HepG2 (cell line): ENCODE results near the gene TUBA4B. TPM values are rescaled to one million over a fixed set of nuclear protein-coding genes. Genes with fewer than 3 reads are reported as not detected.

Experiments used
- AGO2 ChIP-seq: fragments of 200-400 bp; formaldehyde crosslinking; optimal IDR thresholded peaks from 2 replicates; pipeline ENCODE3; 2017; ENCODE audit warnings: mild to moderate bottlenecking, low read depth, low read length, moderate library complexity
- IKZF1 ChIP-seq: fragments of 450-650 bp; IDR thresholded peaks from 2 replicates; pipeline ENCODE4 v1.7.1; 2016
- PAXIP1 ChIP-seq: sonication (generic); formaldehyde crosslinking; conservative IDR thresholded peaks from 2 replicates; pipeline ENCODE4 v1.4.0; 2020; ENCODE audit warnings: mild to moderate bottlenecking, missing genetic modification reagents, moderate library complexity
- RAD51 ChIP-seq: fragments of 450-650 bp; IDR thresholded peaks from 2 replicates; pipeline ENCODE4 v1.6.1; 2016; ENCODE audit warnings: borderline replicate concordance
- ZFP37 ChIP-seq: sonication (generic); formaldehyde crosslinking; IDR thresholded peaks from 2 replicates; pipeline ENCODE4 v1.4.0; 2020; ENCODE audit warnings: missing genetic modification reagents, borderline replicate concordance
- ZNF136 ChIP-seq: sonication (generic); formaldehyde crosslinking; IDR thresholded peaks from 2 replicates; pipeline ENCODE4 v1.8.1; 2022; ENCODE audit warnings: low read depth, mild to moderate bottlenecking, moderate library complexity, missing genetic modification reagents
- ZNF646 ChIP-seq: sonication (generic); formaldehyde crosslinking; IDR thresholded peaks from 2 replicates; pipeline ENCODE4 v1.9.0; 2021; ENCODE audit warnings: mild to moderate bottlenecking, missing genetic modification reagents
- polyA plus RNA-seq, 8 experiments: library from polyadenylated mRNA; depleted of rRNA in 3 of 8; stranded (reverse) in 7 of 8; unstranded in 1 of 8; fragments of >200 nt; fragmentation: Illumina TruSeq in 4 of 8; extraction: Trizol in 4 of 8; gene quantifications; 2 replicates each; pipeline versions ENCODE4 v1.2.1 to v1.2.3, GENCODE V29; 2011 to 2016; ENCODE audit warnings: low read depth in 4 of 8, missing spikeins in 1 of 8, mixed read lengths in 1 of 8; ENCODE audit not compliant: insufficient read depth in 1 of 8
- total RNA-seq, 5 experiments: library from RNA; depleted of rRNA; stranded (reverse); fragments of >200 nt; fragmentation: Illumina TruSeq; extraction: Trizol; gene quantifications; 2 replicates each; pipeline ENCODE4 v1.2.3, GENCODE V29; 2016; ENCODE audit warnings: low read depth in 1 of 5
- TF ChIP-seq, protein P1 (sequence below): sonication (generic); formaldehyde crosslinking; IDR thresholded peaks from 2 replicates; pipeline ENCODE4 v1.4.0; 2020; ENCODE audit warnings: missing genetic modification reagents, borderline replicate concordance
- TF ChIP-seq, protein P2 (sequence below): sonication (generic); formaldehyde crosslinking; IDR thresholded peaks from 2 replicates; pipeline ENCODE4 v1.4.0; 2020; ENCODE audit warnings: mild to moderate bottlenecking, low read depth, missing genetic modification reagents

TUBA4B gene
- total and polyA plus RNA-seq, 2 of the 13 experiments (the other 11 are each of a cell fraction or from before 2014, with no cell fraction given) = 0.18 to 0.22 TPM

DNA sequence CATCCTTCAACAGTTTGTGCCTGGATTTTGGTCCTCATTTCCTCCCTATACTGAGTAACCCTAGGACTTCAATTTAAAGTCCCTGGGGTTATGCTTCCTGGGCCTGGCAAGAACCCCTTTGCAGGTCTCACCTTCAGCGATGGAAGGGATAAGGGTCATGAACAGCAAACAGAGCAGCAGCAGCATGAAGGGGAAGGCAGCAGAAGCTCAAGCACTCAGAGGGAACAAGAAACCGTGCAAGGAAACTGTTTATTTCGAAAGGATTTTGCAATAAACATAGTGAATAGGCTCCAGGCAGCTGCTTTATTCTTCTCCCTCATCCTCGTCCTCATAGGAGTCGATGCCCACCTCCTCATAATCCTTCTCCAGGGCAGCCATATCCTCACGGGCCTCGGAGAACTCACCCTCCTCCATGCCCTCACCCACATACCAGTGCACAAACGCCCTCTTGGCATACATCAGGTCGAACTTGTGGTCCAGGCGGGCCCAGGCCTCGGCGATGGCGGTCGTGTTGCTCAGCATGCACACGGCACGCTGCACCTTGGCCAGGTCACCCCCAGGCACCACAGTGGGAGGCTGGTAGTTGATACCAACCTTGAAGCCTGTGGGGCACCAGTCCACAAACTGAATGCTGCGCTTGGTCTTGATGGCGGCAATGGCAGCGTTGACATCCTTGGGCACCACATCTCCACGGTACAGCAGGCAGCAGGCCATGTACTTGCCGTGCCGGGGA, 2.8 kb upstream of the TUBA4B start (continued):
- TF ChIP-seq PAXIP1 (CRISPR knock-in tag) = no peak
- no peak for TF ChIP-seq ZNF646 (CRISPR knock-in tag)
- TF ChIP-seq AGO2 = peak; percentile 91
- TF ChIP-seq, protein P1, sequence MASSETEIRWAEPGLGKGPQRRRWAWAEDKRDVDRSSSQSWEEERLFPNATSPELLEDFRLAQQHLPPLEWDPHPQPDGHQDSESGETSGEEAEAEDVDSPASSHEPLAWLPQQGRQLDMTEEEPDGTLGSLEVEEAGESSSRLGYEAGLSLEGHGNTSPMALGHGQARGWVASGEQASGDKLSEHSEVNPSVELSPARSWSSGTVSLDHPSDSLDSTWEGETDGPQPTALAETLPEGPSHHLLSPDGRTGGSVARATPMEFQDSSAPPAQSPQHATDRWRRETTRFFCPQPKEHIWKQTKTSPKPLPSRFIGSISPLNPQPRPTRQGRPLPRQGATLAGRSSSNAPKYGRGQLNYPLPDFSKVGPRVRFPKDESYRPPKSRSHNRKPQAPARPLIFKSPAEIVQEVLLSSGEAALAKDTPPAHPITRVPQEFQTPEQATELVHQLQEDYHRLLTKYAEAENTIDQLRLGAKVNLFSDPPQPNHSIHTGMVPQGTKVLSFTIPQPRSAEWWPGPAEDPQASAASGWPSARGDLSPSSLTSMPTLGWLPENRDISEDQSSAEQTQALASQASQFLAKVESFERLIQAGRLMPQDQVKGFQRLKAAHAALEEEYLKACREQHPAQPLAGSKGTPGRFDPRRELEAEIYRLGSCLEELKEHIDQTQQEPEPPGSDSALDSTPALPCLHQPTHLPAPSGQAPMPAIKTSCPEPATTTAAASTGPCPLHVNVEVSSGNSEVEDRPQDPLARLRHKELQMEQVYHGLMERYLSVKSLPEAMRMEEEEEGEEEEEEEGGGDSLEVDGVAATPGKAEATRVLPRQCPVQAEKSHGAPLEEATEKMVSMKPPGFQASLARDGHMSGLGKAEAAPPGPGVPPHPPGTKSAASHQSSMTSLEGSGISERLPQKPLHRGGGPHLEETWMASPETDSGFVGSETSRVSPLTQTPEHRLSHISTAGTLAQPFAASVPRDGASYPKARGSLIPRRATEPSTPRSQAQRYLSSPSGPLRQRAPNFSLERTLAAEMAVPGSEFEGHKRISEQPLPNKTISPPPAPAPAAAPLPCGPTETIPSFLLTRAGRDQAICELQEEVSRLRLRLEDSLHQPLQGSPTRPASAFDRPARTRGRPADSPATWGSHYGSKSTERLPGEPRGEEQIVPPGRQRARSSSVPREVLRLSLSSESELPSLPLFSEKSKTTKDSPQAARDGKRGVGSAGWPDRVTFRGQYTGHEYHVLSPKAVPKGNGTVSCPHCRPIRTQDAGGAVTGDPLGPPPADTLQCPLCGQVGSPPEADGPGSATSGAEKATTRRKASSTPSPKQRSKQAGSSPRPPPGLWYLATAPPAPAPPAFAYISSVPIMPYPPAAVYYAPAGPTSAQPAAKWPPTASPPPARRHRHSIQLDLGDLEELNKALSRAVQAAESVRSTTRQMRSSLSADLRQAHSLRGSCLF = no peak
- no peak for TF ChIP-seq ZFP37 (CRISPR knock-in tag)
- TF ChIP-seq, protein P2, sequence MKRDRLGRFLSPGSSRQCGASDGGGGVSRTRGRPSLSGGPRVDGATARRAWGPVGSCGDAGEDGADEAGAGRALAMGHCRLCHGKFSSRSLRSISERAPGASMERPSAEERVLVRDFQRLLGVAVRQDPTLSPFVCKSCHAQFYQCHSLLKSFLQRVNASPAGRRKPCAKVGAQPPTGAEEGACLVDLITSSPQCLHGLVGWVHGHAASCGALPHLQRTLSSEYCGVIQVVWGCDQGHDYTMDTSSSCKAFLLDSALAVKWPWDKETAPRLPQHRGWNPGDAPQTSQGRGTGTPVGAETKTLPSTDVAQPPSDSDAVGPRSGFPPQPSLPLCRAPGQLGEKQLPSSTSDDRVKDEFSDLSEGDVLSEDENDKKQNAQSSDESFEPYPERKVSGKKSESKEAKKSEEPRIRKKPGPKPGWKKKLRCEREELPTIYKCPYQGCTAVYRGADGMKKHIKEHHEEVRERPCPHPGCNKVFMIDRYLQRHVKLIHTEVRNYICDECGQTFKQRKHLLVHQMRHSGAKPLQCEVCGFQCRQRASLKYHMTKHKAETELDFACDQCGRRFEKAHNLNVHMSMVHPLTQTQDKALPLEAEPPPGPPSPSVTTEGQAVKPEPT (CRISPR knock-in tag) = no peak
- no peak for TF ChIP-seq ZNF136 (CRISPR knock-in tag)
- TF ChIP-seq IKZF1 = no peak
- TF ChIP-seq RAD51 = no peak
